Measurements from ENCODE around the gene PLEKHM1.
"Not testable (repeated sequence)": the region's sequence is repeated elsewhere in the genome, so short reads cannot be mapped to it uniquely, and the experiment has no call there.

The PLEKHM1 gene

GRCh38 chr17:45468293-45469203 is 22.0 kb downstream of the PLEKHM1 start:
- H3K4me3 ChIP-seq (ENCODE audit: low read length); DNase-seq (ENCODE audit: low read depth, low spot score): not testable (repeated sequence)

DNA sequence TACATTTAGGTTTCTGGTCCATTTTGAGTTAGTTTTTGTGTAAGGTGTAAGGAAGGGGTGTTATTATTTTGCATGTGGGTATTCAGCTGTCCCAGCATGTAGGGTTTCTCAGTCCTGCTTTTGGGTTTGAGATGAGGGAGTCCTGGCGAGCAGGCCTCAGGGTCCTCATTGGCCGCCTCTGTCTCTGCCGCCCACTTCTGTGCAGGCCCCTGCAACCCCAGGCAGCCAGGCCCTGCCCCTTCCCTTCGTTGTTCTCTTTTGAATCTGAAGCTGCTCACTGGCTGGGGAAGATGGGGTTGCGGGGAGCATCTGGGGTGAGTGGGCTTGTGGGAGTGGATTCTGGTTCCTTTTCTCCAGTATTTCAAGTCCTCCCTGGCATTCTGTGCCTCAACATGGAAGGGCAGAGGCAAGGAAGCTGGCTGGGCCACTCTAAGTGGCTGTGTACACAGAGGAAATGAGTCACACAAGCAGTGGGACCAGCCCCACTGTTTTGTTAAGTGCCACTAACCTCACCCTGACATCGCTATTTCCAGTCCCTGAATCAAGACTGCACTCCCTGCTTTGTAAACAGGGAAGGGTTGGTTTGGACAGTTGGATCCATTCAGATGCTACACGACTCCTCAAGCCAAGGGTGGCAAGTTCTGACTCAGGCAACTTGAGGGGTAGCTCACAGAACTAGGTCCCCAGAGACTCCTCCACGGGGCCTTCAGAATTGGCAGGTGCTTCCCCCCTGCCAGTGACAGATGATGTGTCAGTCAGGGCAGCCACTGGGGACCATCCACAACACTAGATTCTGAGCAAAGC is 28.8 kb downstream of the PLEKHM1 start:
- not testable (repeated sequence) for H3K4me3 ChIP-seq (ENCODE audit: low read length)

DNA sequence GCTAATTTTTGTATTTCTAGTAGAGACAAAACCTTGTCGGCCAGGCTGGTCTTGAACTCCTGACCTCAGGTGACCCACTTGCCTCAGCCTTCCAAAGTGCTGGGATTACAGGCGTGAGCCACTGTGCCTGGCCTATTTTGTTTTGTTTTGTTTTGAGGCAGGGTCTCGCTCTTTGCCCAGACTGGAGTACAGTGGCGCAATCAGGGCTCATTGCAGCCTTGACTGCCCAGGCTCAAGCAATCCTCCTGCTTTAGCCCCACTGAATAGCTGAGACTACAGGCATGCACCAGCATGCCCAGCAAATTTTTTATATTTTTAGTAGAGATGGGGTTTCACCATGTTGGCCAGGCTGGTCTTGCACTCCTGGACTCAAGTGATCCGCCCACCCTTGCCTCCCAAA is 30.1 kb downstream of the PLEKHM1 start:
- H3K4me3 ChIP-seq (ENCODE audit: low read length); DNase-seq (ENCODE audit: low read depth, low spot score): not testable (repeated sequence)

More for the DNA sequence above, 28.8 kb downstream of the PLEKHM1 start:
- DNase-seq (ENCODE audit: low read depth, low spot score) = not testable (repeated sequence)

DNA sequence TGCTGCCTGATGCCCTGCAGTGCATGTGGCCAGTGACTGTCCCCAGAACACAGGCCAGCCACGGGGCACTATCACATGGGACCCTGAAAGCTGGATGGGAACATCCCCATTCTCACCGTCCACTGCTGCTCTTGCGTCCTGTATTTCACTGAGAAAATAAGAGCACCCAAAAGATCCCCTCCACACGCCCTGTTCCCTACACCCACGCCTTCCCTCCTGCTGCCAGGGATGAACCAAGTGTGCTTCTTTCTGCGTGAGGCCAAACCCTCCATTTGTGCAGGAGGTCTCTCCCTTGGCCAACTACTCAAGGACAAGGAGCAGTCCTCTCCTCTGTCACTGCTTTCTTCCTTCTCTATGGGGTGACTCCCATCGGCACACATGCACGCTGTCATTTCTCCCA is 36.2 kb downstream of the PLEKHM1 start:
- not testable (repeated sequence) for H3K4me3 ChIP-seq (ENCODE audit: low read length); DNase-seq (ENCODE audit: low read depth, low spot score)

GRCh38 chr17:45453731-45454130 is 36.8 kb downstream of the PLEKHM1 start:
- H3K4me3 ChIP-seq (ENCODE audit: low read length); DNase-seq (ENCODE audit: low read depth, low spot score): not testable (repeated sequence)

- DNase-seq (ENCODE audit: low read depth, low spot score); H3K4me3 ChIP-seq (ENCODE audit: low read length): not testable (repeated sequence)
Measured at GRCh38 chr17:45453225-45453534, 37.3 kb downstream of the PLEKHM1 start.

DNA sequence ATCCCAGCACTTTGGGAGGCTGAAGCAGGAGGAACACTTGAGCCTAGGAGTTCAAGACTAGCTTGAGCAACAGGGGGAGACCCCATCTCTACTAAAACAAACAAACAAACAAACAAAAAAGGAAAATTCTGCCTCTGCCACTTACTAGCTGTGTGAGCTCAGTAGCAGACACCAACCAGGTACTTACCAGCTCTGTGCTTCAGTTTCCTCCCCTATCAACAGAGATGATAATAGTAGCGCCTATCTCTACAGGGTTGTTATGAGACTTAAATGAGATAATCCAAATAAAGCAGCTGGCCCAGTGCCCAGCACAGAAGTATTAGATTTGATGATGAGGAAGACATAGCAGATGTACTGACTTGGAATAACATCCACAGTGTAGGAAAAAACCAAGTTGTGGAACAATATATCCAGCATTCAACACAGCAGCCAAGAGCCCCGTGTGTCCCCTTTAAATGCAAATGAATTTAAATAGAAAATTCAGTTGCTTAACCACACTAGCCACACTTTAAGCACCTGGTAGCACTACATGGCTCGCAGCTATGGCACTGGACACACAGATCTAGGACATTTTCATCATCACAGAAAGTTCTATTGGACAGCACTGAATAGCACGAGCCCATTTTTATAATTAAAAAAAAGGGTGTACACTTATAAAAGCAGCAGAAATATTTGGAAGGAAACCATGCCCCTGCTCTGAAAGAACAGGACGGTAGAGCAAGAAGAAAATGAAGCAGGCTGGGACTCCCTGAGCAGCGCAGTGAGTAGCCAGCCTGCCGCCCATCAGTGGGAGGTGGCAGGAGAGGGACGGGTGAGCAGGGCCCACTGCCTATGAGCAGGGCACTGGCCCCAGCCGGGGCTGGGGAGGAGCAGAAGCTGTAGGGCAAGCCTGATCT is 37.9 kb downstream of the PLEKHM1 start:
- not testable (repeated sequence) for DNase-seq (ENCODE audit: low read depth, low spot score); H3K4me3 ChIP-seq (ENCODE audit: low read length)

DNA sequence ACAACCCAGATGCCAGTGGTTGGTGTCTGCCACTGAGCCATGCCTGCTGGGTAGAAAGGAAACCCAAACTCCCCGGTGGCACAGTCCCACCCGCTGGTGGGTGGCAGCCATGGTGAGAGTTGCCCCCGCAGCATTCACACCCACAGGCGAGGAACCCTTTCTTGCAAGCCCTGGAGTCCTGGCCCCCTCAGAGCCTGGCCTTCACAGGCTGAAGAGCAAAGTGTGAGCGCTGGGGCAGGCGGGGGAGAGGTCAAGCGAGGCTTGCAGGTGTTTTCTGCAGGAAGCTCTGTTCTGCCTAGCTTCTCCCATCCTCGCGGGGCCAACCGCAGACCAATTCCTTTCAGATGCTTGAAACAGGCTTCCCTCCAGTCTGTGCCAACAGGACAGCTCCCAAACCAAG is 38.9 kb downstream of the PLEKHM1 start:
- DNase-seq (ENCODE audit: low read depth, low spot score); H3K4me3 ChIP-seq (ENCODE audit: low read length): not testable (repeated sequence)

GRCh38 chr17:45451131-45451530 is 39.4 kb downstream of the PLEKHM1 start:
- DNase-seq (ENCODE audit: low read depth, low spot score) = no peak
- H3K4me3 ChIP-seq (ENCODE audit: low read length) = no peak overlapping the region

DNA sequence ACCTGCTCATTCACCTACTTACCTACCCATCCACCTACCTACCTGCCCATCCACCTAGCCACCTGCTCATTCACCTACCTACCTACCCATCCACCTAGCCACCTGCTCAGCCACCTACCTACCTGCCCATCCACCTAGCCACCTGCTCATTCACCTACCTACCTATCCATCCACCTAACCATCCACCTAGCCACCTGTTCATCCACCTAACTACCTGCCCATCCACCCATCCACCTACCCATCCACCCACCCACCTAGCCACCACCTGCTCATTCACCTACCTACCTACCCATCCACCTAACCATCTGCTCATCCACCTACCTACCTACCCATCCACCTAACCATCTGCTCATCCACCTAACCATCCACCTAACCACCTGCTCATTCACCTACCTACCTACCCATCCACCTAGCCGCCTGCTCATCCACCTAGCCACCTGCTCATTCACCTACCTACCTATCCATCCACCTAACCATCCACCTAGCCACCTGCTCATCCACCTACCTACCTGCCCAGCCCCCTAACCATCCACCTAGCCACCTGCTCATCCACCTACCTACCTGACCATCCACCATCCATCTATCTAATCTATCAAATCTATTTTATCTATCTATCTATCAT is 40.7 kb downstream of the PLEKHM1 start:
- not testable (repeated sequence) for DNase-seq (ENCODE audit: low read depth, low spot score); H3K4me3 ChIP-seq (ENCODE audit: low read length)

- DNase-seq (ENCODE audit: low read depth, low spot score); H3K4me3 ChIP-seq (ENCODE audit: low read length): not testable (repeated sequence)
Measured at GRCh38 chr17:45449260-45449659, 41.3 kb downstream of the PLEKHM1 start.

DNA sequence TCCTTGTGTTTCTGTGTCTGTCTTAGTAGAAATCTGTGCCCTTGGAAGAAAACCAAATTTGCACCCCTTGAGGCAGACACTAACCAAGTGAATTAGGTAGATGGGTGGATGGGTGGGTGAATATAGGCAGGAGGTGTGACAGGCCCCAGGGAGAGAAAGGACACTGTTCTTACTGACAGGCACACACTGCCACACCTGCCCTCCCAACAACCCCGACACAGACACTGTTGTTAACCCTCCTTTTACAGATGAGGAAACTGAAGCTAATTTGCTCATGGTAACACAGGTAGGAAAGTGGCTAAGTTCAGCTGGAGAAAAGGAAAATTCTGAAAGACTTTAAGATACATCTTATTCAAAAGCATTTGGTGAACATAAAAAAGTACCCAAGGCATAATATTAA is 42.0 kb downstream of the PLEKHM1 start:
- not testable (repeated sequence) for H3K4me3 ChIP-seq (ENCODE audit: low read length); DNase-seq (ENCODE audit: low read depth, low spot score)

DNA sequence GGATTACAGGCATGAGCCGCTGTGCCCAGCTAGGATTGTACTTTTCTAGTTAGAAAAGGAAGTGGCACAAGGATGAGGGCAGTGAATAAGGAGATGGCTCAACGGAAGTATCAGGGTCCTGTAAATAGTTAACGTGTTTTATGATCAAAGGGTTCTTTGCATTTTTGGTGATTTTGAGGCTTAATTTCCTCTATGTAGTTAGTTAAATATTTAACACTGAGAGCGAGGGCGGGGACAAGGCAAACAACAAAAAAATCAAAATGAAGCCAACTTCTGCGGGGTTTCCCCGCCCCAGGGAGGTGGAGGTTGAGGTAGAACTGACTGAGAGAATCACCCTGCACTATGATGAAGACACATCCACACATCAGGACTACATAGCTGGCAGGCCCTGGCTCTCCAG is 42.5 kb downstream of the PLEKHM1 start:
- H3K4me3 ChIP-seq (ENCODE audit: low read length); DNase-seq (ENCODE audit: low read depth, low spot score): not testable (repeated sequence)

DNA sequence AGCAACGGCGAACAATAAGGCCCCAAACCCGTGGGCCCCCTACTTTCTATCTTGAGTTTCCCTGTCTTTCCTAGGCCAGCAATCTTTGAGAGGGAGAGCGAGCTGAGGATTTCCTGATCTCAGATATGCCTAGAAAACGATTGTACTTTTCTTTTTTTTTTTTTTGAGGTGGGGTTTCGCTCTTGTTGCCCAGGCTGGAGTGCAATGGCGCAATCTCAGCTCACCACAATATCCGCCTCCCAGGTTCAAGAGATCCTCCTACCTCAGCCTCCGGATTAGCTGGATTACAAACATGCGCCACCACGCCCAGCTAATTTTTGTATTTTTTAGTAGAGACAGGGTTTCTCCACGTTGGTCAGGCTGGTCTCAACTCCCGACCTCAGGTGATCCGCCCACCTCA is 42.9 kb downstream of the PLEKHM1 start:
- DNase-seq (ENCODE audit: low read depth, low spot score) = not testable (repeated sequence)

DNA sequence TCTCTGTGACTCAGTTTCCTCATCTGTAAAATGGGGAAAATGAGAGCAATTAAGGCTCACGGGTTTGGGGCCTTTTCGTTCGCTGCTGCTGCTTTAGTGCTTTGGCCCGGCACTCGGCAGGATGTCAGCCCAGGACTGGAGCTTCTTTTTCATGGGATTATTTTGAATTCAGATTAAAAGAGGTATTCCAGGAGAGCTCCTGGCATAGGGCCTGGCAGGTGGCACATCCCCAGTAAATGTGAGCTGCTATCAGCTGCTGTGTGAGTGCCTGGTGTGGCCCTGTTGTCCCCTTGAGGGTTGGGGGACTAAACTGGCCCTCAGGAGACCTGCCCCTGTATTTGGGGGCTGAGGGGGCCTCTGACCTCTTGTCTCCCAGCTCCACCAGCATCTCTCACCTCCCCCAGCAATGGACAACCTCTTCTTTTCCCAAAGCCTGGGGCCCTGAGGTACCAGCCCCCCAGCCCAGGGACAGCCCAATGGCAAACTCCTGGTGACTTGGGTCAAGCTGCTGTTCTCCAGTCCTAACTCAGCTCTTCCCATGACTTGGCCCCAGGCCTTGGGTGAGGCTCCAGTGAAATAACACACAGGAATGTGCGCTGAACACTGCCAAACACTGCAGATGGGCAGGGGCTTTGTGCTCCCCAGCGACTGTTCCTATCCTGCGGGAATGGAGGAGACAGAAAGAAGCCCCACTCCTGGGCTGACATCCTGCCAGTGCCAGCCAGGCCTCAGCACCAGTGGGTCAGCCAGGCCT is 43.5 kb downstream of the PLEKHM1 start:
- not testable (repeated sequence) for H3K4me3 ChIP-seq (ENCODE audit: low read length); DNase-seq (ENCODE audit: low read depth, low spot score)

More for the DNA sequence above, 42.9 kb downstream of the PLEKHM1 start:
- not testable (repeated sequence) for H3K4me3 ChIP-seq (ENCODE audit: low read length)

DNA sequence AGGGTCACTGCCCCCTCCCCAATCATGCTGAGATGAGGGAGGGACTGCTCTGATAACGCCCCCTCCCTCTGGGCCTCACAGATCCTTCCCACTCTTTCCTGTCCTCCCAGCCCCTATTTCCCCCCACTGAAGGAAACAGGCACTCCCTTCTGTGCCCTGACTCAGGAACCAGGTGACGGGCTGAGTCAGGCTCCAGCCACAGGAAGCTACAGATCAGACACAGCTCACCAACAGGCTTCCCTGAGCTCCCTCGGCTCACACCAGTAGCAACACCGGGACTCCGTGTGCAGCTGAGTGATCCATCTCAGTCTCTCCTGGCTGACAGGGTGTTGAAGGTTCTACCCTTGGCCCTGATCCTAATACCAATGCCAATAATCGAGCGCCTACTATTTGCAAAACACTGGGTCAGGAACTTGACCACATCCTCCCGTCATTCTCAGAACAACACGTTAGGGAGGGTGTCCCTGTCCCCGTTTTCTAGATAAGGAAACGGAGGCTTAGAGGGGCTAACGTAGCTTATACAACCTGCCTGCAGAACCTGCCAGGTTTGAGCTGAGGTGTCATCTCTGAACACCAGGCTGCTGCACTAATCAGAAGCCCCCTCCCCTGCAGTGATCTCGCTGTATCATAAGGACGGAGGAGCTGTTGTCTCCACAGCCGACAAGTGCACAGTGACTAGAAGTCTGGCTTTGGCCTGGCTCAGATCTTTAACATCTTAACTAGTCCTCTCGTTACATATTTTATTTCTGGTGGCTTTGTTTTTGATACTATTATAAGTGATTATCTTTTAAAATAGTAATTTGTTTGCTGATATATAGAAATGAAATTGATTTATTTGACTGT is 44.4 kb downstream of the PLEKHM1 start:
- H3K4me3 ChIP-seq (ENCODE audit: low read length); DNase-seq (ENCODE audit: low read depth, low spot score): not testable (repeated sequence)
